H1 (cell line): ENCODE data around the gene RCAN2. TPM values are rescaled to one million over a fixed set of nuclear protein-coding genes. Genes with fewer than 3 reads are reported as not detected.

Experiments used
- CTCF ChIA-PET: fragments of 300-600 bp; sonication (Branson Sonifier 250); formaldehyde crosslinking; loops from one replicate; lab custom pipeline; 2021; ENCODE audit not compliant: partially characterized antibody; lab: Charles Lee
- POLR2A ChIA-PET: fragments of 300-600 bp; sonication (Branson Sonifier 250); formaldehyde crosslinking; loops from one replicate; lab custom pipeline; 2021; ENCODE audit warnings: inconsistent platforms; ENCODE audit not compliant: partially characterized antibody; lab: Charles Lee
- DNase-seq, 2 experiments: peaks; one replicate each; pipeline versions ENCODE4 v3.0.0 to v3.0.0-alpha.2; 2010 to 2022; ENCODE audit warnings: low spot score in 2 of 2, low read depth in 1 of 2, mixed read lengths in 1 of 2
- FAIRE-seq: peaks from 2 replicates; lab custom pipeline; 2011; peaks lifted over from hg19 to GRCh38; lab: Jason Lieb, UNC
- H2AFZ ChIP-seq: 2 replicates; pipeline ENCODE4 v1.8.1; 2012; ENCODE audit warnings: low read length, inconsistent platforms
- H2AK5ac ChIP-seq: 2 replicates; pipeline ENCODE4 v1.6.1; 2013; ENCODE audit warnings: low read depth, low read length
- H2BK120ac ChIP-seq: replicated peaks from 2 replicates; pipeline ENCODE3; 2013; ENCODE audit warnings: low read depth, low read length, inconsistent platforms
- H2BK12ac ChIP-seq: 2 replicates; pipeline ENCODE4 v1.6.1; 2013; ENCODE audit warnings: low read depth, low read length
- H2BK15ac ChIP-seq: 2 replicates; pipeline ENCODE4 v1.6.1; 2013; ENCODE audit warnings: low read length
- H2BK20ac ChIP-seq: 2 replicates; pipeline ENCODE4 v1.6.1; 2013; ENCODE audit warnings: low read length
- H2BK5ac ChIP-seq: 2 replicates; pipeline ENCODE4 v1.6.1; 2013; ENCODE audit warnings: low read depth, low read length
- H3K14ac ChIP-seq: 2 replicates; pipeline ENCODE4 v1.6.1; 2013; ENCODE audit warnings: inconsistent platforms; ENCODE audit not compliant: insufficient read length
- H3K18ac ChIP-seq: 2 replicates; pipeline ENCODE4 v1.6.1; 2013; ENCODE audit warnings: low read length; ENCODE audit errors: extremely low read depth
- H3K23ac ChIP-seq: 2 replicates; pipeline ENCODE4 v1.6.1; 2013; ENCODE audit warnings: inconsistent platforms; ENCODE audit not compliant: insufficient read length
- H3K23me2 ChIP-seq: 2 replicates; pipeline ENCODE4 v1.6.1; 2013; ENCODE audit warnings: low read depth, low read length
- H3K27ac ChIP-seq: 2 replicates; pipeline ENCODE4 v1.6.1; 2011; ENCODE audit warnings: low read depth, low read length, inconsistent platforms
- H3K27me3 ChIP-seq, 4 experiments: replicated peaks in 1 of 4; 1 replicate in 1 of 4; 2 replicates in 3 of 4; pipeline versions ENCODE4 v1.6.1 to v1.8.1; 2011 to 2013; ENCODE audit warnings: low read length in 3 of 4, mild to moderate bottlenecking in 3 of 4, inconsistent platforms in 2 of 4, mixed read lengths in 2 of 4, moderate library complexity in 1 of 4; ENCODE audit not compliant: control insufficient read depth in 3 of 4, insufficient read depth in 3 of 4; ENCODE audit errors: extremely low read depth in 1 of 4
- H3K36me3 ChIP-seq, 4 experiments: 2 replicates each; pipeline versions ENCODE4 v1.6.1 to v1.8.1; 2011 to 2013; ENCODE audit warnings: mild to moderate bottlenecking in 4 of 4, low read length in 3 of 4, moderate library complexity in 2 of 4, control low read depth in 1 of 4, inconsistent platforms in 1 of 4; ENCODE audit not compliant: insufficient read depth in 4 of 4, control insufficient read depth in 2 of 4
- H3K4ac ChIP-seq: replicated peaks from 2 replicates; pipeline ENCODE3; 2013; ENCODE audit warnings: low read length, low read depth, mixed read lengths, inconsistent platforms; ENCODE audit not compliant: insufficient read length
- H3K4me1 ChIP-seq, 4 experiments: replicated peaks in 1 of 4; 1 replicate in 1 of 4; 2 replicates in 3 of 4; pipeline versions ENCODE4 v1.6.1 to v1.8.1; 2011 to 2013; ENCODE audit warnings: low read length in 3 of 4, inconsistent platforms in 2 of 4, mixed read lengths in 1 of 4; ENCODE audit not compliant: insufficient read depth in 4 of 4, control insufficient read depth in 3 of 4
- H3K4me2 ChIP-seq, 2 experiments: 2 replicates each; pipeline versions ENCODE4 v1.6.1 to v1.8.1; 2011 to 2013; ENCODE audit warnings: low read depth in 2 of 2, low read length in 2 of 2, control low read depth in 1 of 2, inconsistent platforms in 1 of 2, mild to moderate bottlenecking in 1 of 2; ENCODE audit not compliant: insufficient read depth in 1 of 2
- H3K4me3 ChIP-seq, 4 experiments: fragments of 200-600, 300-600 bp in 1 of 4; sonication (generic), shearing (Covaris generic), sonication (Bioruptor Twin) in 1 of 4; 2 replicates each; pipeline versions ENCODE4 v1.5.1 to v1.8.1; 2011 to 2016; ENCODE audit warnings: low read length in 4 of 4, low read depth in 3 of 4, control low read depth in 2 of 4, inconsistent platforms in 2 of 4, mild to moderate bottlenecking in 2 of 4, mixed read lengths in 1 of 4, moderate library complexity in 1 of 4; ENCODE audit not compliant: insufficient read depth in 2 of 4; ENCODE audit errors: extremely low read depth in 1 of 4
- H3K56ac ChIP-seq: replicated peaks from 2 replicates; pipeline ENCODE3; 2013; ENCODE audit warnings: low read depth, mild to moderate bottlenecking, mixed read lengths, low read length, inconsistent platforms; ENCODE audit not compliant: insufficient read length
- H3K79me1 ChIP-seq: 2 replicates; pipeline ENCODE4 v1.6.1; 2013; ENCODE audit warnings: low read depth, low read length, control low read depth
- H3K79me2 ChIP-seq, 2 experiments: 2 replicates each; pipeline versions ENCODE4 v1.6.1 to v1.8.1; 2012 to 2013; ENCODE audit warnings: low read length in 2 of 2, mild to moderate bottlenecking in 2 of 2, inconsistent platforms in 1 of 2; ENCODE audit not compliant: insufficient read depth in 2 of 2, control insufficient read depth in 1 of 2
- H3K9ac ChIP-seq, 4 experiments: replicated peaks in 1 of 4; 1 replicate in 1 of 4; 2 replicates in 3 of 4; pipeline versions ENCODE4 v1.6.1 to v1.8.1; 2011 to 2013; ENCODE audit warnings: low read depth in 3 of 4, low read length in 3 of 4, control low read depth in 2 of 4, mild to moderate bottlenecking in 2 of 4, moderate library complexity in 2 of 4, inconsistent platforms in 1 of 4; ENCODE audit errors: extremely low read depth in 1 of 4
- H3K9me3 ChIP-seq, 2 experiments: 2 replicates each; pipeline versions ENCODE4 v1.6.1 to v1.8.1; 2012 to 2013; ENCODE audit warnings: mild to moderate bottlenecking in 2 of 2, moderate library complexity in 2 of 2, control low read depth in 1 of 2, inconsistent platforms in 1 of 2, low read depth in 1 of 2, low read length in 1 of 2, mixed read lengths in 1 of 2; ENCODE audit not compliant: insufficient read depth in 2 of 2
- H4K20me1 ChIP-seq, 2 experiments: replicated peaks in 1 of 2; 2 replicates each; pipeline versions ENCODE3 to v1.8.1; 2011 to 2013; ENCODE audit warnings: inconsistent platforms in 2 of 2, low read length in 2 of 2, mild to moderate bottlenecking in 1 of 2; ENCODE audit not compliant: insufficient read depth in 2 of 2, control insufficient read depth in 1 of 2
- H4K5ac ChIP-seq: 2 replicates; pipeline ENCODE4 v1.6.1; 2013; ENCODE audit warnings: low read length, low read depth, mixed read lengths, inconsistent platforms; ENCODE audit not compliant: insufficient read length
- H4K8ac ChIP-seq: 2 replicates; pipeline ENCODE4 v1.8.0; 2013; ENCODE audit warnings: mild to moderate bottlenecking, moderate library complexity, low read length, inconsistent platforms; ENCODE audit not compliant: insufficient read depth; ENCODE audit errors: extremely low read depth
- H4K91ac ChIP-seq: replicated peaks from 2 replicates; pipeline ENCODE3; 2013; ENCODE audit warnings: low read length, mixed read lengths, inconsistent platforms; ENCODE audit not compliant: insufficient read length
- CTBP2 ChIP-seq: IDR thresholded peaks from 2 replicates; pipeline ENCODE4 v1.7.0; 2011; ENCODE audit warnings: borderline replicate concordance, mild to moderate bottlenecking, moderate library complexity, mixed read lengths, low read length; ENCODE audit not compliant: insufficient read depth, insufficient read length
- TCF12 ChIP-seq: IDR thresholded peaks from 2 replicates; pipeline ENCODE4 v1.6.1; 2011; ENCODE audit warnings: low read depth, mild to moderate bottlenecking, low read length
- WGBS, 2 experiments: shearing (Covaris generic) in 1 of 2; methylation state at CpG; one replicate each; pipeline versions ENCODE4 v1.1.6 to v1.1.7; 2013 to 2015; ENCODE audit warnings: low lambda C conversion rate in 2 of 2, mixed read lengths in 2 of 2, inconsistent platforms in 1 of 2, low coverage in 1 of 2, missing lambda C conversion rate in 1 of 2; ENCODE audit not compliant: insufficient replicate concordance in 2 of 2, insufficient coverage in 1 of 2, insufficient read length in 1 of 2; ENCODE audit errors: extremely low coverage in 1 of 2, missing lambda C conversion rate in 1 of 2; 5-methylcytosine and 5-hydroxymethylcytosine counted together
- polyA plus RNA-seq, 7 experiments: library from polyadenylated mRNA; depleted of rRNA in 3 of 7; stranded (reverse) in 5 of 7; unstranded in 2 of 7; fragments of >200 nt in 5 of 7; fragments of 200-250 nt in 2 of 7; gene quantifications; 1 replicate in 5 of 7; 2 replicates in 1 of 7; 4 replicates in 1 of 7; pipeline versions ENCODE4 v1.2.1 to v1.2.3, GENCODE V29; 2011 to 2013; ENCODE audit warnings: missing spikeins in 2 of 7, mixed read lengths in 2 of 7
- total RNA-seq: library from RNA; stranded (reverse); fragmentation: NEBNext Ultra II Directional; extraction: Animal tissue kit (Norgen Biotek cat#: 25700); gene quantifications from 2 replicates; pipeline ENCODE4 v1.2.1, GENCODE V29; 2021

The RCAN2 gene
- total and polyA plus RNA-seq, 2 of the 8 experiments (the other 6 are each of a cell fraction or from before 2014, with no cell fraction given): 5.0 to 8.5 TPM

DNA sequence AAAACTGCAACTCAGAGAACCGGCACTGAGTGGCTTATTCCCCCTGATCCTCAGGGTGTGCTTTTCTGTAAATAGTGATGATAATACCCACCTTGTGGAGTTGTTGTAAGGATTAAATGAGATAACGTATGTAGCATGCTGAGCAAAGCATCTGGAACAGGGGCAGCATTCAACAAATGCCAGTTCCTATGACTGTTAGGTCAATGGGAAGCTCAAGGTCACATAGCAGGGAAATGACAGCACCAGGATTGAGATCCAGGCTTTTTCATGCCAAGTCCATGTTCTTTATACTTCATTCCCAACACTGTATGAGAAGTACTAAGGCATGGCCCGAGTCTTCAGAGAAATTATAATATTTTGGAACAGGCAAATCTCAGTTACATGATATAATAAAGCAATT, 5.1 kb downstream of the RCAN2 start:
- Histone ChIP-seq H4K20me1 (no peaks in the 10 kb centered on the region), H2AK5ac (no peak overlapping the region), H3K23ac (no peak overlapping the region), H3K56ac (no peak overlapping the region), H4K91ac (no peak overlapping the region), H3K4me1 (peaks cover 0 to 6% (median 3%) of the 10 kb centered on the region in 4 experiments; a peak in 4 of 7 replicates), H3K4me3 (no peak overlapping the region), H2BK5ac (no peak overlapping the region), H2AFZ (no peak overlapping the region), H3K79me2 (no peaks in the 10 kb centered on the region), H2BK120ac (no peak overlapping the region), H3K4ac (no peak overlapping the region), H3K27me3 (0 out of 7 replicates have a peak, but pooled peaks cover 0 to 3% (median 0%) of the 10 kb centered on the region in 4 experiments), H2BK15ac (no peak overlapping the region), H3K14ac (no peak overlapping the region), H2BK20ac (no peak overlapping the region), H4K8ac (no peak overlapping the region), H3K9ac (no peak overlapping the region), H2BK12ac (no peak overlapping the region), H3K4me2 (no peak overlapping the region), H3K27ac (no peak overlapping the region), H3K9me3 (no peaks in the 10 kb centered on the region), H4K5ac (no peak overlapping the region), H3K18ac (no peak overlapping the region), H3K23me2 (peaks cover 4% of the 10 kb centered on the region; the same call in 1 of the 2 replicates), H3K79me1 (no peaks in the 10 kb centered on the region), H3K36me3 (no peaks in the 10 kb centered on the region)
- DNase-seq (no peak), FAIRE-seq (no peak)
- POLR2A ChIA-PET: interaction anchor here (1.6 kb wide), 1 partner anchor 12 kb away, joined by 3 read pairs; no protein-coding TSS in a partner anchor
- no peak for TF ChIP-seq TCF12
- no peak for TF ChIP-seq CTBP2
- WGBS, 2 experiments: 88% methylated on average over 3 of the region's 3 CpGs; no CpG with 5 or more reads in 1 of the 2 experiments
- CTCF ChIA-PET: interaction anchor here (1.0 to 2.1 kb wide), 3 partner anchors 10 to 65 kb away, joined by 3 to 10 read pairs (median 4); no protein-coding TSS in a partner anchor
